ENCODE data around the gene ARGLU1. TPM values are rescaled to one million over a fixed set of nuclear protein-coding genes. Genes with fewer than 3 reads are reported as not detected.
A peak's percentile ranks its signal among the peaks of the same experiment; 100 is the strongest.

Gene ARGLU1
- total RNA-seq, 2 experiments from 2014 or later: 89.2 to 91.8 TPM

GRCh38 chr13:106551350-106551749, 16.6 kb downstream of the ARGLU1 start:
- Mint-ChIP-seq H3K36me3 (ENCODE audit: low read depth) (peaks cover 61% of the 10 kb centered on the region), H3K27ac (peak overlapping the region; percentile 7), H3K4me3 (no peak overlapping the region), H3K4me1 (ENCODE audit: low read depth) (peaks cover 45% of the 10 kb centered on the region), H3K9me3 (no peaks in the 10 kb centered on the region), H3K27me3 (no peaks in the 10 kb centered on the region)
- ChIA-PET CTCF (interaction anchor here (1.0 to 1.5 kb wide), 2 partner anchors 15 to 68 kb away, joined by 4 to 5 read pairs; partner anchors contain the start of gene EFNB2), POLR2A (interaction anchor here (0.9 kb wide), 1 partner anchor 17 kb away, joined by 3 read pairs; the partner anchor contains the start of gene ARGLU1)
- ATAC-seq: no peak
- no peak for TF ChIP-seq CTCF (IDR thresholded peaks at IDR 0.05)
- no peak for DNase-seq
- intact Hi-C loops (cut with micrococcal nuclease): no loop called here

- POLR2A ChIA-PET: interaction anchor here (0.9 kb wide), 1 partner anchor 17 kb away, joined by 3 read pairs; the partner anchor contains the start of gene ARGLU1
- H3K27ac Mint-ChIP-seq: peak overlapping the region; percentile 30
Measured at GRCh38 chr13:106550570-106551135, 17.3 kb downstream of the ARGLU1 start.

GRCh38 chr13:106548064-106548696, 19.8 kb downstream of the ARGLU1 start:
- no peak for TF ChIP-seq CTCF (IDR thresholded peaks at IDR 0.05)
- DNase-seq (no peak), ATAC-seq (no peak)
- intact Hi-C loops (cut with micrococcal nuclease): no loop called here
- H3K9me3 Mint-ChIP-seq: no peaks in the 10 kb centered on the region
- CTCF ChIA-PET: no interaction called here
- H3K27me3 Mint-ChIP-seq: no peaks in the 10 kb centered on the region
- H3K27ac Mint-ChIP-seq: peak overlapping the region; percentile 7
- H3K4me1 Mint-ChIP-seq (ENCODE audit: low read depth): peaks cover 32% of the 10 kb centered on the region
- peaks cover 34% of the 10 kb centered on the region for H3K36me3 Mint-ChIP-seq (ENCODE audit: low read depth)
- H3K4me3 Mint-ChIP-seq: no peak overlapping the region
- POLR2A ChIA-PET: no interaction called here

More at GRCh38 chr13:106550570-106551135, 17.3 kb downstream of the ARGLU1 start:
- TF ChIP-seq CTCF (IDR thresholded peaks at IDR 0.05): no peak
- Mint-ChIP-seq H3K4me1 (ENCODE audit: low read depth) (peaks cover 42% of the 10 kb centered on the region), H3K4me3 (no peak overlapping the region), H3K27me3 (no peaks in the 10 kb centered on the region), H3K36me3 (ENCODE audit: low read depth) (peaks cover 54% of the 10 kb centered on the region), H3K9me3 (no peaks in the 10 kb centered on the region)
- DNase-seq (no peak), ATAC-seq (no peak)
- CTCF ChIA-PET: interaction anchor here (1.0 to 1.5 kb wide), 2 partner anchors 14 to 69 kb away, joined by 4 to 5 read pairs; partner anchors contain the start of gene EFNB2
- intact Hi-C loops (cut with micrococcal nuclease): no loop called here

GRCh38 chr13:106541826-106542225, 26.1 kb downstream of the ARGLU1 start:
- POLR2A ChIA-PET: no interaction called here
- DNase-seq (no peak), ATAC-seq (no peak)
- peaks cover 8% of the 10 kb centered on the region for H3K36me3 Mint-ChIP-seq (ENCODE audit: low read depth)
- no peak overlapping the region for H3K27ac Mint-ChIP-seq
- H3K9me3 Mint-ChIP-seq: no peaks in the 10 kb centered on the region
- CTCF ChIA-PET: interaction anchor here (1.0 kb wide), 1 partner anchor 78 kb away, joined by 3 read pairs; no protein-coding TSS in a partner anchor
- no peaks in the 10 kb centered on the region for H3K4me1 Mint-ChIP-seq (ENCODE audit: low read depth)
- H3K27me3 Mint-ChIP-seq: no peaks in the 10 kb centered on the region
- no peak for TF ChIP-seq CTCF (IDR thresholded peaks at IDR 0.05)
- H3K4me3 Mint-ChIP-seq: no peak overlapping the region
- intact Hi-C loops (cut with micrococcal nuclease): no loop called here

GRCh38 chr13:106540613-106541012, 27.3 kb downstream of the ARGLU1 start:
- ATAC-seq: no peak
- Mint-ChIP-seq H3K4me1 (ENCODE audit: low read depth) (peaks cover 4% of the 10 kb centered on the region), H3K9me3 (no peaks in the 10 kb centered on the region), H3K27me3 (peaks cover 3% of the 10 kb centered on the region), H3K4me3 (no peak overlapping the region), H3K36me3 (ENCODE audit: low read depth) (peaks cover 8% of the 10 kb centered on the region), H3K27ac (no peak overlapping the region)
- ChIA-PET CTCF (no interaction called here), POLR2A (no interaction called here)
- no peak for DNase-seq
- no peak for TF ChIP-seq CTCF (IDR thresholded peaks at IDR 0.05)
- intact Hi-C loops (cut with micrococcal nuclease): no loop called here
